GM19328 (cell line): ENCODE measurements around the gene ISX.

Experiments
- ATAC-seq: cut with Tn5 transposase; IDR thresholded peaks from one replicate; pipeline ENCODE4 v1.9.1; 2021; ENCODE audit warnings: mild to moderate bottlenecking, moderate library complexity; ENCODE audit not compliant: unreplicated experiment

The ISX gene

GRCh38 chr22:35051791-35052190 lies 14.2 kb upstream of the ISX start:
- ATAC-seq: no peak

- no peak for ATAC-seq
Observed at GRCh38 chr22:35053060-35053835, 12.7 kb upstream of the ISX start.

GRCh38 chr22:35054064-35054463 lies 11.9 kb upstream of the ISX start:
- no peak for ATAC-seq

- no peak for ATAC-seq
Observed at GRCh38 chr22:35056486-35056885, 9.5 kb upstream of the ISX start.

- ATAC-seq: no peak
Observed at GRCh38 chr22:35057155-35057554, 8.8 kb upstream of the ISX start.

- ATAC-seq: no peak
Observed at GRCh38 chr22:35059632-35060031, 6.3 kb upstream of the ISX start.

- ATAC-seq: no peak
Observed at GRCh38 chr22:35064664-35065063, 1.3 kb upstream of the ISX start.

GRCh38 chr22:35065183-35065582 lies 775 bp upstream of the ISX start:
- ATAC-seq: no peak

GRCh38 chr22:35066768-35067167 lies 810 bp downstream of the ISX start:
- ATAC-seq: no peak

GRCh38 chr22:35069541-35069940 lies 3.6 kb downstream of the ISX start:
- ATAC-seq: no peak

GRCh38 chr22:35070451-35071093 lies 4.6 kb downstream of the ISX start:
- ATAC-seq: no peak

GRCh38 chr22:35071784-35072183 lies 5.8 kb downstream of the ISX start:
- no peak for ATAC-seq

GRCh38 chr22:35072925-35073324 lies 7.0 kb downstream of the ISX start:
- no peak for ATAC-seq

- no peak for ATAC-seq
Observed at GRCh38 chr22:35074583-35074982, 8.6 kb downstream of the ISX start.

GRCh38 chr22:35076630-35077029 lies 10.7 kb downstream of the ISX start:
- no peak for ATAC-seq

GRCh38 chr22:35085621-35086020 lies 19.7 kb downstream of the ISX start:
- ATAC-seq: no peak

GRCh38 chr22:35089139-35089538 lies 23.2 kb downstream of the ISX start:
- ATAC-seq: no peak

GRCh38 chr22:35092406-35092805 lies 26.4 kb downstream of the ISX start:
- no peak for ATAC-seq

- no peak for ATAC-seq
Observed at GRCh38 chr22:35098921-35099320, 33.0 kb downstream of the ISX start.

- ATAC-seq: no peak
Observed at GRCh38 chr22:35099883-35100282, 33.9 kb downstream of the ISX start.

GRCh38 chr22:35102663-35103062 lies 36.7 kb downstream of the ISX start:
- ATAC-seq: no peak

GRCh38 chr22:35103761-35104160 lies 37.8 kb downstream of the ISX start:
- ATAC-seq: no peak

- ATAC-seq: no peak
Observed at GRCh38 chr22:35104491-35104890, 38.5 kb downstream of the ISX start.
